ENCODE data around the gene ALOX15B.

DNA sequence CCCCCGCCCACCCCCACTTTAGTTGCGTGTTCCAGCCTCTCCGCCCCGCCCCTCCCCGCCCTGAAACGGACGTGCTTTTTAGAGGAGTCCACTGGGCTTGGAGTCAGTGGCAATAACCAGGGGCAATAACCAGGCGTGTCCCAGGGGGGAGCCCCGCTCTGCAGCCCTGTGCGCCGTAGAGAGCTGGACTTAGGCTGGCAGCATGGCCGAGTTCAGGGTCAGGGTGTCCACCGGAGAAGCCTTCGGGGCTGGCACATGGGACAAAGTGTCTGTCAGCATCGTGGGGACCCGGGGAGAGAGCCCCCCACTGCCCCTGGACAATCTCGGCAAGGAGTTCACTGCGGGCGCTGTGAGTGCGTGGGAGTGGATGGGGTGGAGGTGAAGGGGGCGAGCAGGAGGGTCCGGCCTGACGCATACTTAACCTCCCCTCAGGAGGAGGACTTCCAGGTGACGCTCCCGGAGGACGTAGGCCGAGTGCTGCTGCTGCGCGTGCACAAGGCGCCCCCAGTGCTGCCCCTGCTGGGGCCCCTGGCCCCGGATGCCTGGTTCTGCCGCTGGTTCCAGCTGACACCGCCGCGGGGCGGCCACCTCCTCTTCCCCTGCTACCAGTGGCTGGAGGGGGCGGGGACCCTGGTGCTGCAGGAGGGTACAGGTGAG, at the start of gene ALOX15B:
- TF ChIP-seq EZH2 (IDR thresholded peaks at IDR 0.05; ENCODE audit: insufficient read depth, poor library complexity, severe bottlenecking) (no peak), EZH2phosphoT487 (IDR thresholded peaks at IDR 0.05; ENCODE audit: insufficient read depth, low read depth) (no peak)
